Mononuclear cell (primary cell): ENCODE data around the gene GPR157. TPM values are rescaled to one million over a fixed set of nuclear protein-coding genes. Genes with fewer than 3 reads are reported as not detected.
"Not testable (repeated sequence)": the region's sequence is repeated elsewhere in the genome, so short reads cannot be mapped to it uniquely, and the experiment has no call there.

Experiments used
- H3K27me3 ChIP-seq: 2 replicates; pipeline ENCODE4 v1.6.0; 2011; ENCODE audit warnings: low read length, control low read depth; ENCODE audit not compliant: insufficient read depth
- H3K4me1 ChIP-seq: 2 replicates; pipeline ENCODE4 v1.5.1; 2011; ENCODE audit warnings: mild to moderate bottlenecking, low read length, control low read depth; ENCODE audit not compliant: insufficient read depth
- H3K4me3 ChIP-seq: 2 replicates; pipeline ENCODE4 v1.5.1; 2011; ENCODE audit warnings: mild to moderate bottlenecking, low read length, moderate library complexity
- H3K9me3 ChIP-seq: 2 replicates; pipeline ENCODE4 v1.5.1; 2011; ENCODE audit warnings: low read depth, mild to moderate bottlenecking, control low read depth, low read length
- total RNA-seq: library from RNA; depleted of rRNA; stranded (reverse); fragments of >200 nt; gene quantifications from one replicate; pipeline ENCODE4 v1.2.3, GENCODE V29; 2012

The GPR157 gene, protein sequence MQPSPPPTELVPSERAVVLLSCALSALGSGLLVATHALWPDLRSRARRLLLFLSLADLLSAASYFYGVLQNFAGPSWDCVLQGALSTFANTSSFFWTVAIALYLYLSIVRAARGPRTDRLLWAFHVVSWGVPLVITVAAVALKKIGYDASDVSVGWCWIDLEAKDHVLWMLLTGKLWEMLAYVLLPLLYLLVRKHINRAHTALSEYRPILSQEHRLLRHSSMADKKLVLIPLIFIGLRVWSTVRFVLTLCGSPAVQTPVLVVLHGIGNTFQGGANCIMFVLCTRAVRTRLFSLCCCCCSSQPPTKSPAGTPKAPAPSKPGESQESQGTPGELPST
- 2.0 TPM for total RNA-seq

DNA sequence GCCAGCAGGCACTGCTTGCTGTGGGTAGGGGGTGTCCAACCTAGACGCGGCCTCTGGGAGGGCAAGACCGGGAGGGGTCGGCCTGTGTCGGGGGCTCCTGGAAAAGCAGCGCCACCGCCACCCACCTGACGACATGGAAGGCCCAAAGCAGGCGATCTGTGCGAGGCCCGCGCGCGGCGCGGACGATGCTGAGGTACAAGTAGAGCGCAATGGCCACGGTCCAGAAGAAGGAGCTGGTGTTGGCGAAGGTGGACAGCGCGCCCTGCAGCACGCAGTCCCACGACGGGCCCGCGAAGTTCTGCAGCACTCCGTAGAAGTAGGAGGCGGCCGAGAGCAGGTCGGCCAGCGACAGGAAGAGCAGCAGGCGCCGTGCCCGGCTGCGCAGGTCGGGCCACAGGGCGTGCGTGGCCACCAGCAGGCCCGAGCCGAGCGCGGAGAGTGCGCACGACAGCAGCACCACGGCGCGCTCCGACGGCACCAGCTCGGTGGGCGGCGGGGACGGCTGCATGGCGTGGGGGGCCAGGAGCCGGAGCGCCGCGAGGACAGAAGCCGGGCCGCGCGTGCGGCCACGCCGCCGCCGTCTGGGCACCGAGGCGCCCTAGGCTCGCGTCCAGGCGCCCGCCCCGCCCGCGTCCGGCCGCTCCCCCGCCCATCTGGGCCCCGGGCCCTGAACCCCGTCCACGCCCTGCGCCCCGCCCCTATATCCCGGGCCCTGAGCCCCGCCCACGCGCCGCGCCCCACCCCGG lies at the start of gene GPR157:
TSS of gene GPR157 (minus strand) at position 583 of the 746 bp plus-strand sequence. CDS start at position 508, 75 bp downstream.
- Histone ChIP-seq H3K4me3 (peak within 1 kb of the TSS; percentile 47), H3K9me3 (no peaks in the 10 kb centered on the region), H3K27me3 (no peaks in the 10 kb centered on the region), H3K4me1 (peaks cover 34% of the 10 kb centered on the region)

DNA sequence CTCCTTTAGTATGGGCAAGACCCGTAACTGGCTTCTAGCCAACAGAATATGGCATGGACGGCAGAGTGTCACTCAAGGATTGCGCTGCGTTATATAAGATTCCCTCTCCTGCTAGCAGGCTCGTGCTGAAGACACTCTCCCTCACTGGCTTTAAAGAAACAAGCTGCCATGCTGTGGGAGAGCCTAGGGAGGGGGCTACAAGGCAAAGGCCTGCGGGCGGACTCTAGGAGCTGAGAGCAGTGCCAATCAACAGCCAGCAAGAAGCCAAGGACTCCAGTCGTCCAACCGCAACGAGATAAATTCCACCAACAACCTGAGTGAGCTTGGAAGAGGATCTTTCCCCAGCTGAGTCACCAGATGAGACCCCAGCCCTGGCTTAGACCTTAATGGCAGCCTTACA lies 45.9 kb upstream of the GPR157 start:
- Histone ChIP-seq H3K27me3 (no peaks in the 10 kb centered on the region), H3K4me1 (peaks cover 7% of the 10 kb centered on the region), H3K9me3 (no peaks in the 10 kb centered on the region), H3K4me3 (no peak overlapping the region)

DNA sequence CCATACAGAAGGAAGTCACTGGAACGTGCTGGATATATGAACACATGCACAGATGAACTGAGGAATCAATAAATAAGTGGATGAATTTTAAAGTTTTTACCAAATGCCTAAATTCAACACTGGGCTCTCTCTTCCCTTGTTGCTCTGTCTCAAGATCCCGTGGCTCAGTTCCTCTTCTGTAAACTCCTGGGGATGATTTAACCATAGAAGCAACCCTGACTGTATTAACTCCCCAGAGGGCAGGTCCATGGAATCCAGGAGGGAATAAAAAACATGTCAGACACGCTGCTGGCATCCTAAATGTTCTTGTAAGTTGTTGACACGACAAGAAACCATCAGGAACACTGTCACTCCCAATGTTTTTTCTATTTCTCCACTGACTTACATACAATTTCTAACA lies 45.3 kb upstream of the GPR157 start:
- peaks cover 3% of the 10 kb centered on the region for H3K4me1 ChIP-seq
- H3K27me3 ChIP-seq, result no peaks in the 10 kb centered on the region
- H3K4me3 ChIP-seq, result no peak overlapping the region
- no peaks in the 10 kb centered on the region for H3K9me3 ChIP-seq

DNA sequence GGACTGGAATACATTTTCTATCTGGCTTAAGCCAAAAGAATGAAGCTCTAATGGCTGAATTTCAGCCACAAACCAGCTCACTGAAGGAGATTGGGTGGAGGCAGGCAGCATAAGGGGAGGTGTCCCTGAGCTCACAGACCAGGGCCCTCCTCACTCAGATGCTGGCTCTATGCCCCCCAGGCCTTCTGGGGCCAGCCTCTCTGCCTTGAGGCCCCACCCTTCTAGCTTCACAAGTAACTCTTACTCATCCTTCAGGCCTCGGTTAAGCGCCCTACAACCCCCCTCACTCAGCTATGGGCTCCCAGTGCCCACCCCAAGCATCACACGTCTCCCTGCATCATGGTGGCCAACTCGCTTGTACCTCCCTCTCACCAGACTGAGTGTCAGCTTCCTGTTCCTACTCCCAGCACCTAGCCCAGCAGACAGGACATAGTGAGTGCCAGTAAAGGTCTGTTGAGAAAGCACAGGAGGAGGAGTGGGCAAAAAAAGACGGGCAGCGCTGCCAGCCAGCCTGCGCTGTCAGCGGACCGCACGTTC lies 40.8 kb upstream of the GPR157 start:
- Histone ChIP-seq H3K4me3 (no peak overlapping the region), H3K9me3 (no peaks in the 10 kb centered on the region)

DNA sequence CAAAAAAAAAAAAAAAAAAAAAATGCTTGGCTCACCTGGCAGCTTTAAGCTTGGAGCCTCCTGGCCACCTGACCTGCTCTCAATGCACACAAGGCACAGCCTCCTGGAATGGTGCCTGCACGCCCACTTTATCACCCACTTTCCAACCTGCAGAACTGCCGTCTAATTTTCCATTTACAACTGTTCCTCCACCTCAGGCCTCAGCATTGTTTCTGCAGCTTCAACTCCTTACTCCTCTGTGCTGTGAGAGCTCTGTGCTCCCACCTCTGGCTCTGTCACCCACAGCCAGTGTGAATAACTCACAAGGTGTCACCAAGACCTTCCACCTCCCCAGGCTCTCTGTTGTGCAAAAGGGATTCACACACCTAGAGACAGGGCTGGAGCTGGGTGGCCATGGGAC lies 38.7 kb upstream of the GPR157 start:
- Histone ChIP-seq H3K4me3 (no peak overlapping the region), H3K4me1 (peaks cover 21% of the 10 kb centered on the region), H3K9me3 (no peaks in the 10 kb centered on the region), H3K27me3 (no peaks in the 10 kb centered on the region)

More for the DNA sequence above, 40.8 kb upstream of the GPR157 start:
- H3K27me3 ChIP-seq, result no peaks in the 10 kb centered on the region
- H3K4me1 ChIP-seq, result peaks cover 6% of the 10 kb centered on the region

DNA sequence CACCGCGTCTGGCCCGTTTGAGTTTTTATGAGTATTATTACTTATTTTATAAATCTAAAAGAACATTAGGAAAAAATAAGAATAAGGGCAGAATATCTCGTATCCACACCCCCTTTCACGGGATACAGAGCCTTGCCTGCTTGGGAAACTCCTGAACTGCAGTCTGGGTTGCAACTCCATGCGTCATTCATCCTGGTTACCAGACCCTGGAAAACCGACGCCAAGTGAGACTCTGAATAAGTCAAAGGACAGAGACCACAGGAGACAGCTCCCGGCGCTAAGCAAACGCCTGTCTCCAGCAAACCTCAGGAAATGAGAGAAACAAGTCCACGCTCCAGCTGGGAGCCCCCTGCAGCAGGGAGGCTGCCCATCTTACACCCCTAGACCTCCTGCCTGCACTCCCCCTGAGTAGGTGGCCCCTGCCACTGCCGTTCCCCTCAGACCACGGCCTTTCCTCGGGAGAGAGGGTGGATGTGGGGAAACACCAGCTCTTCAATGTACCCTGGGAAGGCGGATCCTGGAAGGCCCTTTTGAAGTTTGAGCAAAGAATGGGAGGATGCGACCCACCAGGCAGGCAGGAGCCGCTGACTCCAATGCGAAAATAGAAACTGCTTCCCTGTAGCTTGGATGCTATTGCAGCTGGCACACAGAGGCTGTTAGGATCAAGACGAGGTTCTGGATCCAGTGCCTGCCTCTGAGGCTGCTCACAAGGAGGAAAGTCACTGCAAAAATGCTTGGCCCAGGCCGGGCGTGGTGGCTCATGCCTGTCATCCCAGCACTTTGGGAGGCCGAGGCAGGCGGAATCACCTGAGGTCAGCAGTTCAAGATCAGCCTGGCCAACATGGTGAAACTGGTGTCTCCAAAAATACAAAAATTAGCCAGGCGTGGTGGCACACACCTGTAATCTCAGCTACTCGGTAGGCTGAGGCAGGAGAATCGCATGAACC lies 37.7 kb upstream of the GPR157 start:
- no peaks in the 10 kb centered on the region for H3K9me3 ChIP-seq
- H3K4me3 ChIP-seq, result no peak overlapping the region
- H3K27me3 ChIP-seq, result no peaks in the 10 kb centered on the region
- H3K4me1 ChIP-seq, result peaks cover 24% of the 10 kb centered on the region

DNA sequence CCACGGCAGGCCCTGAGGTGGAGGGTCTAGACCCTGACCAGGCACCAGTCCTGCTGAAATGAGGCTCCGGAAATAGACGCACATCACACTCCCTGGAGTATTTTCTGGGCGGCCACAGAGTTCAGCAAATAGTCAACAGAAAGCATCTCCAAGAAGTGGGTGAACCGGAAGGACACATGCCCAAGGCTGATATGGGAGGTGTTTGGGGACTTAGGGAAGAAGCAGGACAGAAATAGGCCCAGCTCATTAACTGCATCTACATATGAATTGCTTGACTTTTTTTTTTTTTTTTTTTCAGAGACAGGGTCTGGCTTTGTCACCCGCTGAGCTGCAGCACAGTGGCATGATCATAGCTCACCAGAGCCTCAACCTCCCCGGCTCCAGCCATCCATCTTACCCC lies 36.5 kb upstream of the GPR157 start:
- H3K9me3 ChIP-seq, result no peaks in the 10 kb centered on the region
- no peak overlapping the region for H3K4me3 ChIP-seq
- no peaks in the 10 kb centered on the region for H3K27me3 ChIP-seq
- peaks cover 24% of the 10 kb centered on the region for H3K4me1 ChIP-seq

DNA sequence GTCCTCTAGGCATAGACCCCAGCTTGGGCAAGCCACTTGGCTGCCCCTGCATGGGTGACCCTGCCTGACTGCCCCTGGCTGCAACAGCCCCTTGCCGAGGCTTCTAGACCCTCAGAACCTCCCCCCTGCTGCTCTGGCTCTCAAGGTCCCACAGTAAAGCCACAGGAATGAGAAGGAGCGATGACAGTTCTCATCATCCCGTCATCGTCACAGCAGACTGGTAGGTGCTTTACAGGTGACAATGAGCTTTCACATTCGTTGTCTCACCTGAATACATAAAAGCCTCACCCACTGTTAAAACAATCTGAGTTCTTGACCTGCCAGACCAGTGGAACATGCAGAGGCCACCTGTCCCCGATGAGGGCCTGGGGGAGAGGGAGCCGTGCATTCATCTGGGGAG lies 36.0 kb upstream of the GPR157 start:
- Histone ChIP-seq H3K9me3 (no peaks in the 10 kb centered on the region), H3K4me1 (peaks cover 24% of the 10 kb centered on the region), H3K27me3 (no peaks in the 10 kb centered on the region), H3K4me3 (no peak overlapping the region)

DNA sequence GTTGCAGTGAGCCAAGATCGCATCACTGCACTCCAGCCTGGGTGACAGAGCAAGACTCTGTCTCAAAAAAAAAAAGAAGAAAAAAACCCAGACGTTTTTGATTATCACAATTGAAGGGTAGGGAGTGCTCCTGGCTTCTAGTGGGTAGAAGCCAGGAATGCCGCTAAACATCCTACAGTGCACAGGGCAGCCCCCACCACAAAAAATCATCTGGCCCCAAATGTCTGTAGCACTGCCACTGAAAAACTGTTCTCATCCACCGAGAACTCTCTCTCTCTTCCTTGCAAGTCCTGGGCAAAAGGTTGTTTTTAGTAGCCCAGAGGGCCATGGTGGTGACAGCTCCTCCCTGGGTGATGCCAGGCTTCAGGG lies 35.6 kb upstream of the GPR157 start:
- no peaks in the 10 kb centered on the region for H3K9me3 ChIP-seq
- no peaks in the 10 kb centered on the region for H3K27me3 ChIP-seq
- H3K4me1 ChIP-seq, result peaks cover 24% of the 10 kb centered on the region
- H3K4me3 ChIP-seq, result no peak overlapping the region

DNA sequence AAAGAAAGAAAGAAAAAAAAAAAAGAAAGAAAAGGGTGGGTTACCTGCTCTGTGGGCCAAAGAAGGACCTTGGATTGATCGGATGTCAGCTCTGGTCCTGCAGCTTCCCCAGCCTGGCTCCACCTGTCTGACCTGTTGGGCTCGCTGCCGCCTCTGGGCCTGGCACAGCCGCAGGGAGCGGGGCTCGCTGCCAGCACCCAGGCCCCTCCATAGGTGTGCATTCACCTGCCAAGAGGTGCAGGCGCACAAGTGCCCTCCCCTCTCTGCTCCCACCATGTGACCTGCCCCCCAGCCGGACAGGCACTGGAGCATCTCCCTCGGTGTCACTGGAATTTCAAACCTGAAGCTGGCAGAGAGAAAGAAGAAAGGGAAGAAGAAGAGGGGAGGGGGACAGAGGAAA lies 33.1 kb upstream of the GPR157 start:
- Histone ChIP-seq H3K4me1 (peaks cover 24% of the 10 kb centered on the region), H3K27me3 (no peaks in the 10 kb centered on the region), H3K9me3 (no peaks in the 10 kb centered on the region), H3K4me3 (no peak overlapping the region)

DNA sequence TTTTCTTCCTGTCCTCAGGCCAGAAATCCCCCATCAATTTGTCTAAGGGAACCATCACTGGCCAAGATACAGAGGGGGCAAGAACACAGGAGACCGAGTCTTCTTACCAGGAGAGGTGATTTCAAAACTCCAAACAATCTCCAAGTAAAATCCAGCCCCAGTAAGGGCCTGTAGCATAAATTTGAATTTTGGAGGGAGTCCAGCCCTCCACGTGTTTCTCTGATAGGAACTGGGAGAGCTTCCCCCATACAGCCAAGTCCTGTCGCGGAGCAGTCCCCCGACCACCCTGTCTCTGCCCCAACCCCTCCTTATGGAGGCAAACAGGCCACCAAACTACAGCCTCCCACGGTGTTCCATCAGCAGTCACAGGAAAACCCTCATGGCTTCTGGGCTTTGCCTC lies 32.4 kb upstream of the GPR157 start:
- no peaks in the 10 kb centered on the region for H3K27me3 ChIP-seq
- peaks cover 24% of the 10 kb centered on the region for H3K4me1 ChIP-seq
- no peak overlapping the region for H3K4me3 ChIP-seq
- H3K9me3 ChIP-seq, result no peaks in the 10 kb centered on the region

DNA sequence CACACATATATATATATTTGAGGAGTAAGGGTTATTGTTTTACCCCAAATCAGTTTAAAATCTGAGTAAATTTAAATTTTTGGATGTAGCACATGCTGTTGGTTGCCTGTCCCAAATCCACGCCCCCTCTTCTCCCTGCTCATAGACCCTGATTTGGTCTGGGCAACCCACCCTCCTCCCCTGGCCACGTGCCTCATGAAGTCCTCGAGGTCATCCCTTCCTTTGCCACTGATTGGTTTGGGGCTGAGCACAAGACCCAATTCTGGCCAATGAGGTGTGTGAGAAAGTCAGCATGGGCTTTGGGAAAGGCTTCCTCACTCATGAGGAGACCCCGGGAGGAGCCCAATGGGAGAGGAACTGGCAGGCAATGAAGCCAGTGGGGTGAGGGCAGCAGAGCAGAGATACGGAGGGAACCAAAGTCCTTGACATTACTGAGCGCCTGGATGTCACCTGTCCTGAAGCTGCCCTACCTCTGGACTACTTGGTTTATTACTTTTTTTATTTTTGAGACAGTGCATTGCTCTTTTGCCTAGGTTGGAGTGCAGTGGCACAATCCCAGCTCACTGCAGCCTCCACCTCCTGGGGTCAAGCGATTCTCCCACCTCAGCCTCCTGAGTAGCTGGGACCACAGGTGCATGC lies 31.3 kb upstream of the GPR157 start:
- peaks cover 24% of the 10 kb centered on the region for H3K4me1 ChIP-seq
- no peak overlapping the region for H3K4me3 ChIP-seq
- no peaks in the 10 kb centered on the region for H3K9me3 ChIP-seq

DNA sequence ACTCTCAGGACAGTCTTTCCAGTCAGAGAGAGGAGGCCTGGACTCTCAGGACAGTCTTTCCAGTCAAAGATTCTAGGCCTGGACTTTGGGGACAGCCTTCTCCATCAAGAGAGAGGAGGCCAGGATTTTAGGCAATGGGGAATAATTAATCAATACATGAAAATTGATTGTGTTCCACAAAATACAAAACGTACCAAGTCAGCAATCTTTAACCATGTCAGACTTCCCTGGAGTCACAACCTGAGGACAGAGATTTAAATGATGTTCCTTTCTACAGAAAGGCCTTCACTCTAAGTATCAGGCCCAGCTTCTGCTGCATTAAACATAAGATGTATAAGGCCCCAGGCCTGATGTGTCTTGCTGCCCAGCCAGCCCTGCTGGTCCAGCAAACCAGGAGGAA lies 27.0 kb upstream of the GPR157 start:
- Histone ChIP-seq H3K27me3 (no peaks in the 10 kb centered on the region), H3K4me1 (no peaks in the 10 kb centered on the region), H3K9me3 (no peaks in the 10 kb centered on the region), H3K4me3 (no peak overlapping the region)

More for the DNA sequence above, 31.3 kb upstream of the GPR157 start:
- H3K27me3 ChIP-seq, result no peaks in the 10 kb centered on the region

DNA sequence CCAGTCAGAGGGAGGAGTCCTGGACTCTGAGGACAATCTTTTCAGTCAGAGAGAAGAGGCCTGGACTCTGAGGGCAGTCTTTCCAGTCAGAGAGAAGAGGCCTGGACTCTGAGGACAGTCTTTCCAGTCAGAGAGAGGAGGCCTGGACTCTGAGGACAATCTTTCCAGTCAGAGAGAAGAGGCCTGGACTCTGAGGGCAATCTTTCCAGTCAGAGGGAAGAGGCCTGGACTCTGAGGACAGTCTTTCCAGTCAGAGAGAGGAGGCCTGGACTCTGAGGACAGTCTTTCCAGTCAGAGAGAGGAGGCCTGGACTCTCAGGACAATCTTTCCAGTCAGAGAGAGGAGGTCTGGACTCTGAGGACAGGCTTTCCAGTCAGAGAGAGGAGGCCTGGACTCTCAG lies 26.5 kb upstream of the GPR157 start:
- not testable (repeated sequence) for H3K4me1 ChIP-seq, H3K9me3 ChIP-seq, H3K4me3 ChIP-seq, H3K27me3 ChIP-seq
